ENCODE measurements around the gene SRP14. TPM values are rescaled to one million over a fixed set of nuclear protein-coding genes. Genes with fewer than 3 reads are reported as not detected.

The SRP14 gene
- total and polyA plus RNA-seq, 12 donors = 173 to 989 (median 333) TPM

- intact Hi-C loops (cut with DNase I) = loop anchor here (5.0 to 10.0 kb wide), 3 partner anchors 118 to 228 kb away; partner anchors contain the start of gene BUB1B (in 1 of the 2)
Observed at GRCh38 chr15:40046721-40047414, 7.9 kb upstream of the SRP14 start.

GRCh38 chr15:40045572-40046217, 6.7 kb upstream of the SRP14 start:
- no peaks in the 10 kb centered on the region for H3K27me3 ChIP-seq
- peak overlapping the region in 1 of 5 donors; percentile 19 for H3K27ac ChIP-seq
- intact Hi-C loops (cut with DNase I) = loop anchor here (5.0 to 10.0 kb wide), 3 partner anchors 119 to 229 kb away; partner anchors contain the start of gene BUB1B (in 1 of the 2)
- 81 to 86% (median 85%) methylated on average over 6 of the region's 6 CpGs for whole genome bisulfite sequencing, 4 donors
- no peaks in the 10 kb centered on the region for H3K36me3 ChIP-seq (replicated peaks in 1 of 2)
- no peak overlapping the region for H3K4me3 ChIP-seq
- no peaks in the 10 kb centered on the region for H3K9me3 ChIP-seq (replicated peaks in 1 of 3)
- peak in 2 of 7 donors; percentile 22 to 52 for DNase-seq
- TF ChIP-seq POLR2A (IDR thresholded peaks at IDR 0.05) = no peak
- no peak for TF ChIP-seq CTCF (IDR thresholded peaks at IDR 0.05)
- H3K4me1 ChIP-seq (replicated peaks in 1 of 2) = peaks cover 23 to 34% of the 10 kb centered on the region in 2 donors

More at GRCh38 chr15:40046721-40047414, 7.9 kb upstream of the SRP14 start:
- Histone ChIP-seq H3K9me3 (replicated peaks in 1 of 3) (no peaks in the 10 kb centered on the region), H3K4me1 (replicated peaks in 1 of 2) (peaks cover 23 to 33% of the 10 kb centered on the region in 2 donors), H3K27ac (peak overlapping the region; percentile 9 to 87 (median 47)), H3K36me3 (replicated peaks in 1 of 2) (no peaks in the 10 kb centered on the region), H3K27me3 (no peaks in the 10 kb centered on the region), H3K4me3 (no peak overlapping the region)
- no peak for TF ChIP-seq POLR2A (IDR thresholded peaks at IDR 0.05)
- no peak for TF ChIP-seq CTCF (IDR thresholded peaks at IDR 0.05)
- peak in 2 of 7 donors; percentile 24 to 46 for DNase-seq
- WGBS, 4 donors = 51 to 80% (median 65%) methylated on average over 4 to 5 of the region's 5 CpGs

GRCh38 chr15:40044717-40045571, 6.0 kb upstream of the SRP14 start:
- Histone ChIP-seq H3K27ac (peak overlapping the region in 1 of 5 donors; percentile 19), H3K4me3 (no peak overlapping the region), H3K36me3 (replicated peaks in 1 of 2) (no peaks in the 10 kb centered on the region), H3K9me3 (replicated peaks in 1 of 3) (no peaks in the 10 kb centered on the region), H3K4me1 (replicated peaks in 1 of 2) (peaks cover 23 to 40% of the 10 kb centered on the region in 2 donors), H3K27me3 (no peaks in the 10 kb centered on the region)
- 3% methylated on average over 21 to 22 of the region's 22 CpGs for WGBS, 4 donors
- intact Hi-C loops (cut with DNase I) = loop anchor here (5.0 to 10.0 kb wide), 3 partner anchors 120 to 230 kb away; partner anchors contain the start of gene BUB1B (in 1 of the 2)
- DNase-seq = peak; percentile 86 to 94 (median 89)
- TF ChIP-seq CTCF (IDR thresholded peaks at IDR 0.05) (peak; percentile 72 to 95 (median 91)), POLR2A (IDR thresholded peaks at IDR 0.05) (no peak)

All from adrenal gland (tissue), 12 donors.